Ovary (tissue), 3 donors: Measurements from ENCODE around the gene SLC39A13.

Experiments
- EP300 ChIP-seq: sonication (generic); formaldehyde crosslinking; IDR thresholded peaks from one replicate; pipeline ENCODE4 v1.6.1; 2017; ENCODE audit warnings: antibody characterized with exemption
- POLR2A ChIP-seq: fragments of 450-650 bp; IDR thresholded peaks from one replicate; pipeline ENCODE4 v1.6.1; 2017; ENCODE audit warnings: antibody characterized with exemption, mild to moderate bottlenecking, moderate library complexity
- TF ChIP-seq, protein P1 (sequence below), 3 donors: fragments of 450-650 bp in 2 of 3; fragments of 200-600 bp in 1 of 3; IDR thresholded peaks; one replicate each; pipeline versions ENCODE4 v1.5.1 to v1.8.0; 2016 to 2022; ENCODE audit warnings: antibody characterized with exemption in 3 of 3, mild to moderate bottlenecking in 1 of 3
- donor health status: DM: no; HTN: no; CAD: no.

- TF ChIP-seq POLR2A (no peak), EP300 (no peak)
- TF ChIP-seq, protein P1, sequence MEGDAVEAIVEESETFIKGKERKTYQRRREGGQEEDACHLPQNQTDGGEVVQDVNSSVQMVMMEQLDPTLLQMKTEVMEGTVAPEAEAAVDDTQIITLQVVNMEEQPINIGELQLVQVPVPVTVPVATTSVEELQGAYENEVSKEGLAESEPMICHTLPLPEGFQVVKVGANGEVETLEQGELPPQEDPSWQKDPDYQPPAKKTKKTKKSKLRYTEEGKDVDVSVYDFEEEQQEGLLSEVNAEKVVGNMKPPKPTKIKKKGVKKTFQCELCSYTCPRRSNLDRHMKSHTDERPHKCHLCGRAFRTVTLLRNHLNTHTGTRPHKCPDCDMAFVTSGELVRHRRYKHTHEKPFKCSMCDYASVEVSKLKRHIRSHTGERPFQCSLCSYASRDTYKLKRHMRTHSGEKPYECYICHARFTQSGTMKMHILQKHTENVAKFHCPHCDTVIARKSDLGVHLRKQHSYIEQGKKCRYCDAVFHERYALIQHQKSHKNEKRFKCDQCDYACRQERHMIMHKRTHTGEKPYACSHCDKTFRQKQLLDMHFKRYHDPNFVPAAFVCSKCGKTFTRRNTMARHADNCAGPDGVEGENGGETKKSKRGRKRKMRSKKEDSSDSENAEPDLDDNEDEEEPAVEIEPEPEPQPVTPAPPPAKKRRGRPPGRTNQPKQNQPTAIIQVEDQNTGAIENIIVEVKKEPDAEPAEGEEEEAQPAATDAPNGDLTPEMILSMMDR (IDR thresholded peaks at IDR 0.05): no peak
Measured at GRCh38 chr11:47383071-47383470, 25.3 kb upstream of the SLC39A13 start.
